GM23338 (cell line): ENCODE results near the gene MYO18B. TPM values are rescaled to one million over a fixed set of nuclear protein-coding genes. Genes with fewer than 3 reads are reported as not detected.

Experiments used
- ATAC-seq: fragments of 200-7000 bp; cut with Tn5 transposase; 3 replicates; pipeline ENCODE4 v1.9.1; 2020
- DNase-seq: peaks from one replicate; pipeline ENCODE4 v3.0.0-alpha.2; 2015; ENCODE audit warnings: low spot score
- H2AFZ ChIP-seq: fragments of 200-600 bp; sonication (generic); 2 replicates; pipeline ENCODE4 v1.8.0; 2016; ENCODE audit warnings: antibody characterized with exemption, mild to moderate bottlenecking, moderate library complexity
- H3F3A ChIP-seq: fragments of 200-600 bp; sonication (generic); replicated peaks from 2 replicates; pipeline ENCODE4 v1.8.0; 2017; ENCODE audit warnings: antibody characterized with exemption, mixed run types, low read depth
- H3K27ac ChIP-seq: fragments of 200-600 bp; sonication (generic); 2 replicates; pipeline ENCODE4 v1.6.1; 2016; ENCODE audit warnings: low read depth
- H3K27me3 ChIP-seq: fragments of 200-600 bp; sonication (generic); 2 replicates; pipeline ENCODE4 v1.8.0; 2016; ENCODE audit warnings: mild to moderate bottlenecking, mixed run types, moderate library complexity; ENCODE audit not compliant: insufficient read depth
- H3K36me3 ChIP-seq: fragments of 200-600 bp; sonication (generic); 2 replicates; pipeline ENCODE4 v1.8.0; 2016; ENCODE audit warnings: mild to moderate bottlenecking; ENCODE audit not compliant: insufficient read depth
- H3K4me1 ChIP-seq: fragments of 200-600 bp; sonication (generic); 2 replicates; pipeline ENCODE4 v1.8.0; 2016; ENCODE audit warnings: mild to moderate bottlenecking, moderate library complexity; ENCODE audit not compliant: insufficient read depth
- H3K4me2 ChIP-seq: fragments of 200-600 bp; sonication (generic); 2 replicates; pipeline ENCODE4 v1.7.1; 2017; ENCODE audit warnings: mixed run types
- H3K4me3 ChIP-seq: fragments of 200-600 bp; sonication (generic); 2 replicates; pipeline ENCODE4 v1.6.1; 2016; ENCODE audit warnings: mixed run types
- H3K79me2 ChIP-seq: fragments of 200-600 bp; sonication (generic); replicated peaks from 2 replicates; pipeline ENCODE4 v1.8.0; 2017; ENCODE audit warnings: mild to moderate bottlenecking; ENCODE audit not compliant: insufficient read depth
- H3K9me2 ChIP-seq: fragments of 200-600 bp; sonication (generic); 2 replicates; pipeline ENCODE4 v1.8.0; 2017; ENCODE audit not compliant: insufficient read depth
- H4K20me1 ChIP-seq: fragments of 200-600 bp; sonication (generic); replicated peaks from 2 replicates; pipeline ENCODE4 v1.8.0; 2017; ENCODE audit warnings: mild to moderate bottlenecking; ENCODE audit not compliant: insufficient read depth
- H3K27ac Mint-ChIP-seq: 2 replicates; pipeline ENCODE4 v1.8.0; 2020; ENCODE audit warnings: inconsistent platforms, mild to moderate bottlenecking, moderate library complexity, mixed read lengths
- H3K27me3 Mint-ChIP-seq: 3 replicates; pipeline ENCODE4 v1.8.0; 2022; ENCODE audit warnings: low read depth, mild to moderate bottlenecking, moderate library complexity, mixed read lengths, inconsistent platforms; ENCODE audit not compliant: insufficient read depth, poor library complexity
- H3K36me3 Mint-ChIP-seq: 3 replicates; pipeline ENCODE4 v1.8.0; 2021; ENCODE audit warnings: low read depth, mild to moderate bottlenecking, inconsistent platforms, moderate library complexity, mixed read lengths
- H3K4me1 Mint-ChIP-seq: 3 replicates; pipeline ENCODE4 v1.8.0; 2020; ENCODE audit warnings: mild to moderate bottlenecking, inconsistent platforms, mixed read lengths
- H3K4me3 Mint-ChIP-seq: 3 replicates; pipeline ENCODE4 v1.8.0; 2021; ENCODE audit warnings: moderate library complexity, mild to moderate bottlenecking, inconsistent platforms, mixed read lengths
- H3K9me3 Mint-ChIP-seq: 3 replicates; pipeline ENCODE4 v1.8.0; 2020; ENCODE audit warnings: moderate library complexity, mild to moderate bottlenecking, inconsistent platforms, mixed read lengths
- EZH2 ChIP-seq: fragments of 200-600 bp; sonication (generic); IDR thresholded peaks from one replicate; pipeline ENCODE4 v1.8.0; 2017; ENCODE audit warnings: antibody characterized with exemption, mild to moderate bottlenecking, low read depth; ENCODE audit not compliant: unreplicated experiment
- JUNB ChIP-seq: IDR thresholded peaks from one replicate; pipeline ENCODE4 v1.6.1; 2016; ENCODE audit warnings: antibody characterized with exemption; ENCODE audit not compliant: unreplicated experiment
- NANOG ChIP-seq: IDR thresholded peaks from 2 replicates; pipeline ENCODE4 v1.6.1; 2016; ENCODE audit warnings: antibody characterized with exemption, borderline replicate concordance
- POLR2AphosphoS5 ChIP-seq: IDR thresholded peaks from 2 replicates; pipeline ENCODE4 v1.6.1; 2016; ENCODE audit warnings: antibody characterized with exemption, low read depth
- STAT1 ChIP-seq: IDR thresholded peaks from one replicate; pipeline ENCODE4 v1.6.1; 2016; ENCODE audit warnings: antibody characterized with exemption; ENCODE audit not compliant: unreplicated experiment
- ZNF114 ChIP-seq: fragments of 250-450 bp; sonication (Bioruptor Pico); IDR thresholded peaks from 2 replicates; pipeline ENCODE4 v1.5.0; 2020; ENCODE audit warnings: mild to moderate bottlenecking, moderate library complexity
- ZNF331 ChIP-seq: fragments of 250-450 bp; sonication (Bioruptor Pico); IDR thresholded peaks from 2 replicates; pipeline ENCODE4 v1.5.0; 2020; ENCODE audit warnings: low read depth, mild to moderate bottlenecking, moderate library complexity
- polyA plus RNA-seq: library from polyadenylated mRNA; unstranded; fragments of >200 nt; fragmentation: Nextera tagmentation; extraction: Ambion mirVana; gene quantifications from 2 replicates; pipeline ENCODE4 v1.2.1, GENCODE V29; 2016
- total RNA-seq: library from RNA; depleted of rRNA; stranded (reverse); fragments of >200 nt; shearing (Covaris generic); gene quantifications from 2 replicates; pipeline ENCODE4 v1.2.3, GENCODE V29; 2014
- TF ChIP-seq, protein P1 (sequence below): IDR thresholded peaks from one replicate; pipeline ENCODE4 v1.6.1; 2018; ENCODE audit warnings: antibody characterized with exemption; ENCODE audit not compliant: unreplicated experiment
- TF ChIP-seq, protein P2 (sequence below), 2 experiments: fragments of 200-600 bp in 1 of 2; sonication (generic) in 1 of 2; conservative IDR thresholded peaks; 2 replicates each; pipeline versions ENCODE4 v1.5.1 to v1.6.1; 2016 to 2017; ENCODE audit warnings: antibody characterized with exemption in 2 of 2, low read depth in 2 of 2, mild to moderate bottlenecking in 2 of 2, moderate library complexity in 1 of 2
- TF ChIP-seq, protein P3 (sequence below): IDR thresholded peaks from 2 replicates; pipeline ENCODE4 v1.6.1; 2016; ENCODE audit warnings: antibody characterized with exemption

The MYO18B gene
- total and polyA plus RNA-seq, 2 experiments from 2014 or later, result 0.36 to 0.45 TPM

DNA sequence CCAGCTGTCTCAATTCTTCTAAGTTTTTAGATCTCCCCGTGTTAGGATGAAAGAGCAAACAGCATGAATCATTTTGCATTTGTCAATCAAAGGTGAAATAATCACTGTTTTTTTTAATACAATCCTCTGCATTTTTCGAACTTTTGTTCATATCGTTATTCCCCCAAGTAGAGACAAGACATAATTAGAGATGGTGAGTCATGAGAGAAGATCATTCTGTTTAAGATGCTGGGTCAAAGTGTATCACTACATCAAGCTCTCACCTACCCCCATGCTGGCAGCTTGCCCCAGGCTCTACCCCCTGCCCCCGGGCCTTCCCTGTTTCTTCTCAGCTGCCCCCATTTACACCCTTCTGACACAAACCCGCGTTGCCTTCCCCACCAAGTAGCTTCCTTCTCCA, 30.5 kb upstream of the MYO18B start:
- peaks cover 11% of the 10 kb centered on the region; the same call in 1 of the 2 replicates for H4K20me1 ChIP-seq
- H3K27ac Mint-ChIP-seq, result no peak overlapping the region
- H3K4me1 Mint-ChIP-seq, result peaks cover 4% of the 10 kb centered on the region; the same call in 1 of the 3 replicates
- H3K27me3 Mint-ChIP-seq, result no peaks in the 10 kb centered on the region
- no peaks in the 10 kb centered on the region for H3K9me2 ChIP-seq
- H3K4me3 Mint-ChIP-seq, result no peak overlapping the region
- peaks cover 7% of the 10 kb centered on the region for H3K36me3 ChIP-seq
- H3K79me2 ChIP-seq, result no peaks in the 10 kb centered on the region
- no peak overlapping the region for H3K27ac ChIP-seq
- H3K36me3 Mint-ChIP-seq, result peaks cover 7% of the 10 kb centered on the region
- H3K9me3 Mint-ChIP-seq, result no peaks in the 10 kb centered on the region
- H3K4me2 ChIP-seq, result no peak overlapping the region
- H2AFZ ChIP-seq, result no peak overlapping the region
- TF ChIP-seq NANOG, result no peak
- DNase-seq (no peak), ATAC-seq (no peak)
- H3K4me3 ChIP-seq, result no peak overlapping the region
- H3K27me3 ChIP-seq, result no peaks in the 10 kb centered on the region
- no peaks in the 10 kb centered on the region for H3F3A ChIP-seq
- H3K4me1 ChIP-seq, result no peaks in the 10 kb centered on the region

DNA sequence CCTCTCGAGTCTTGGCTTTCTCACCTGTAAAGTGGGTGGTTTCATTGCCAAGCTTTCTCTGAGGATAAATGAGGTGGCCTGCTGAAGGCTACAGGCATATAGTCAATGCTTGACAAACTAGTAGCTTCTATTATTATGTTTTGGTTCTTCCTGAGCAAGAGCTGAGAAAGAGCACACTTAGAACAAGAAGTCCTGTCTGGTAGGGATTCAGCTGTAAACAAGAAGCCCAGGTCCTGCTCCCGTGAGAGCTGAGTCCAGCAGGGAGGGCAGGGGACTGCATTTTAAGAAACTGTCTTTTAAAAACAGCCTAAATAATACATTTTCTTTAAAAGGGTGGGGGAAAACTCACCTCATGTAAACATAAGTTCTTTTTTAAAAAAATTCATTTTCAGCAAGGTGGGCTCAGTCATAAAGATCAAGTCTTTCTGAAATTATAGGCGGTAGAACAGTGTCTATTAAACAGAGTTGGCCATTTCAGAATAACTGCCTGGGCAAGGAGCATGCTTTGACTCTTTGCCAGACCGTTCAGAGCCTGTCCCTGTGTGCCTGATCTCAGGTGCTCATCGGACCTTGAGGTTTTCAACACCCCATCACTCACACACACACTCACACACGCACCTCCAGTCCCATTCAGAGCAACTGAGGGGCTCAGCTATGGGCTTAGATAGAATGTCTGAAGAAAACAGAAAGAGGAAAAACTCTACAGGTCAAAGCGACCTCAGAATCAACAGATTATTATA, 29.2 kb upstream of the MYO18B start:
- ATAC-seq (no peak), DNase-seq (no peak)
- TF ChIP-seq STAT1 (no peak), EZH2 (no peak), ZNF114 (no peak), JUNB (no peak), POLR2AphosphoS5 (no peak), ZNF331 (CRISPR knock-in tag) (no peak), NANOG (no peak)
- TF ChIP-seq, protein P1, sequence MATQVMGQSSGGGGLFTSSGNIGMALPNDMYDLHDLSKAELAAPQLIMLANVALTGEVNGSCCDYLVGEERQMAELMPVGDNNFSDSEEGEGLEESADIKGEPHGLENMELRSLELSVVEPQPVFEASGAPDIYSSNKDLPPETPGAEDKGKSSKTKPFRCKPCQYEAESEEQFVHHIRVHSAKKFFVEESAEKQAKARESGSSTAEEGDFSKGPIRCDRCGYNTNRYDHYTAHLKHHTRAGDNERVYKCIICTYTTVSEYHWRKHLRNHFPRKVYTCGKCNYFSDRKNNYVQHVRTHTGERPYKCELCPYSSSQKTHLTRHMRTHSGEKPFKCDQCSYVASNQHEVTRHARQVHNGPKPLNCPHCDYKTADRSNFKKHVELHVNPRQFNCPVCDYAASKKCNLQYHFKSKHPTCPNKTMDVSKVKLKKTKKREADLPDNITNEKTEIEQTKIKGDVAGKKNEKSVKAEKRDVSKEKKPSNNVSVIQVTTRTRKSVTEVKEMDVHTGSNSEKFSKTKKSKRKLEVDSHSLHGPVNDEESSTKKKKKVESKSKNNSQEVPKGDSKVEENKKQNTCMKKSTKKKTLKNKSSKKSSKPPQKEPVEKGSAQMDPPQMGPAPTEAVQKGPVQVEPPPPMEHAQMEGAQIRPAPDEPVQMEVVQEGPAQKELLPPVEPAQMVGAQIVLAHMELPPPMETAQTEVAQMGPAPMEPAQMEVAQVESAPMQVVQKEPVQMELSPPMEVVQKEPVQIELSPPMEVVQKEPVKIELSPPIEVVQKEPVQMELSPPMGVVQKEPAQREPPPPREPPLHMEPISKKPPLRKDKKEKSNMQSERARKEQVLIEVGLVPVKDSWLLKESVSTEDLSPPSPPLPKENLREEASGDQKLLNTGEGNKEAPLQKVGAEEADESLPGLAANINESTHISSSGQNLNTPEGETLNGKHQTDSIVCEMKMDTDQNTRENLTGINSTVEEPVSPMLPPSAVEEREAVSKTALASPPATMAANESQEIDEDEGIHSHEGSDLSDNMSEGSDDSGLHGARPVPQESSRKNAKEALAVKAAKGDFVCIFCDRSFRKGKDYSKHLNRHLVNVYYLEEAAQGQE, result no peak
- TF ChIP-seq, protein P2, sequence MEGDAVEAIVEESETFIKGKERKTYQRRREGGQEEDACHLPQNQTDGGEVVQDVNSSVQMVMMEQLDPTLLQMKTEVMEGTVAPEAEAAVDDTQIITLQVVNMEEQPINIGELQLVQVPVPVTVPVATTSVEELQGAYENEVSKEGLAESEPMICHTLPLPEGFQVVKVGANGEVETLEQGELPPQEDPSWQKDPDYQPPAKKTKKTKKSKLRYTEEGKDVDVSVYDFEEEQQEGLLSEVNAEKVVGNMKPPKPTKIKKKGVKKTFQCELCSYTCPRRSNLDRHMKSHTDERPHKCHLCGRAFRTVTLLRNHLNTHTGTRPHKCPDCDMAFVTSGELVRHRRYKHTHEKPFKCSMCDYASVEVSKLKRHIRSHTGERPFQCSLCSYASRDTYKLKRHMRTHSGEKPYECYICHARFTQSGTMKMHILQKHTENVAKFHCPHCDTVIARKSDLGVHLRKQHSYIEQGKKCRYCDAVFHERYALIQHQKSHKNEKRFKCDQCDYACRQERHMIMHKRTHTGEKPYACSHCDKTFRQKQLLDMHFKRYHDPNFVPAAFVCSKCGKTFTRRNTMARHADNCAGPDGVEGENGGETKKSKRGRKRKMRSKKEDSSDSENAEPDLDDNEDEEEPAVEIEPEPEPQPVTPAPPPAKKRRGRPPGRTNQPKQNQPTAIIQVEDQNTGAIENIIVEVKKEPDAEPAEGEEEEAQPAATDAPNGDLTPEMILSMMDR (conservative IDR thresholded peaks at IDR 0.05; ENCODE audit: low read depth in 2 of 2), result no peak
- TF ChIP-seq, protein P3, sequence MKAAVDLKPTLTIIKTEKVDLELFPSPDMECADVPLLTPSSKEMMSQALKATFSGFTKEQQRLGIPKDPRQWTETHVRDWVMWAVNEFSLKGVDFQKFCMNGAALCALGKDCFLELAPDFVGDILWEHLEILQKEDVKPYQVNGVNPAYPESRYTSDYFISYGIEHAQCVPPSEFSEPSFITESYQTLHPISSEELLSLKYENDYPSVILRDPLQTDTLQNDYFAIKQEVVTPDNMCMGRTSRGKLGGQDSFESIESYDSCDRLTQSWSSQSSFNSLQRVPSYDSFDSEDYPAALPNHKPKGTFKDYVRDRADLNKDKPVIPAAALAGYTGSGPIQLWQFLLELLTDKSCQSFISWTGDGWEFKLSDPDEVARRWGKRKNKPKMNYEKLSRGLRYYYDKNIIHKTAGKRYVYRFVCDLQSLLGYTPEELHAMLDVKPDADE, result no peak

More for the DNA sequence above, 29.2 kb upstream of the MYO18B start:
- H3K4me1 ChIP-seq, result no peaks in the 10 kb centered on the region
- peaks cover 7% of the 10 kb centered on the region for H3K36me3 Mint-ChIP-seq
- no peak overlapping the region for H3K4me3 ChIP-seq
- H3K4me1 Mint-ChIP-seq, result peaks cover 4% of the 10 kb centered on the region; the same call in 1 of the 3 replicates
- H3K4me2 ChIP-seq, result no peak overlapping the region
- H3K4me3 Mint-ChIP-seq, result no peak overlapping the region
- H3K9me2 ChIP-seq, result no peaks in the 10 kb centered on the region
- H3K36me3 ChIP-seq, result peaks cover 7% of the 10 kb centered on the region
- peaks cover 13% of the 10 kb centered on the region; the same call in 1 of the 2 replicates for H4K20me1 ChIP-seq
- no peaks in the 10 kb centered on the region for H3K27me3 Mint-ChIP-seq
- no peaks in the 10 kb centered on the region for H3K79me2 ChIP-seq
- no peaks in the 10 kb centered on the region for H3F3A ChIP-seq
- no peak overlapping the region for H2AFZ ChIP-seq
- no peak overlapping the region; the same call in 1 of the 2 replicates for H3K27ac ChIP-seq
- H3K27me3 ChIP-seq, result no peaks in the 10 kb centered on the region
- H3K27ac Mint-ChIP-seq, result no peak overlapping the region
- no peaks in the 10 kb centered on the region for H3K9me3 Mint-ChIP-seq
